GM11168 (cell line): ENCODE results near the gene TPCN1.

Source experiments
- in situ Hi-C: fragments of 300-500 bp; cut with MboI; formaldehyde crosslinking; loops from one replicate; pipeline ENCODE4 v1.12.0; 2022; ENCODE audit warnings: low sequenced_read_pairs; ENCODE audit not compliant: unreplicated experiment

Gene TPCN1

GRCh38 chr12:113298861-113299545 lies 77.7 kb downstream of the TPCN1 start:
- in situ Hi-C loops: no loop called here

GRCh38 chr12:113299619-113300237 lies 78.5 kb downstream of the TPCN1 start:
- in situ Hi-C loops: no loop called here

DNA sequence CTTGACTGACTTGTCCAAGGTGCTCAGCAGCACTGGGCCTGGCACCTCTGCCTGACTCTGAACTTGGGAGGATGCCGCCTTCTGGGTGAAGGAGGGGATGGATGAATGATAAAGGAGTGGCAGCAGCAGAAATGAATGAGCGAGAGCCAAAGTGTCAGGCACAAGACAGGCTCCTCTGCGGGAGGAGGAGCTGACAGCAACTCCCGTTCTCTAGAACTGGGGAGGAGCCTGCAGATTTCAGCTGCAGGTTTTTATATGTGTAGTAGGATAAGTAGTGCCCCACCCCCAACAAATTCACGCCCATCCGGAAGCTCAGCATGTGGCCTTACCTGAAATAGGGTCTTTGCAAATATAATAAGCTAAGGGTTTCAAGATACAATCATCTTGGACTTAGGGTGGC lies 80.5 kb downstream of the TPCN1 start:
- in situ Hi-C loops: no loop called here

GRCh38 chr12:113302466-113302865 lies 81.2 kb downstream of the TPCN1 start:
- in situ Hi-C loops: no loop called here

DNA sequence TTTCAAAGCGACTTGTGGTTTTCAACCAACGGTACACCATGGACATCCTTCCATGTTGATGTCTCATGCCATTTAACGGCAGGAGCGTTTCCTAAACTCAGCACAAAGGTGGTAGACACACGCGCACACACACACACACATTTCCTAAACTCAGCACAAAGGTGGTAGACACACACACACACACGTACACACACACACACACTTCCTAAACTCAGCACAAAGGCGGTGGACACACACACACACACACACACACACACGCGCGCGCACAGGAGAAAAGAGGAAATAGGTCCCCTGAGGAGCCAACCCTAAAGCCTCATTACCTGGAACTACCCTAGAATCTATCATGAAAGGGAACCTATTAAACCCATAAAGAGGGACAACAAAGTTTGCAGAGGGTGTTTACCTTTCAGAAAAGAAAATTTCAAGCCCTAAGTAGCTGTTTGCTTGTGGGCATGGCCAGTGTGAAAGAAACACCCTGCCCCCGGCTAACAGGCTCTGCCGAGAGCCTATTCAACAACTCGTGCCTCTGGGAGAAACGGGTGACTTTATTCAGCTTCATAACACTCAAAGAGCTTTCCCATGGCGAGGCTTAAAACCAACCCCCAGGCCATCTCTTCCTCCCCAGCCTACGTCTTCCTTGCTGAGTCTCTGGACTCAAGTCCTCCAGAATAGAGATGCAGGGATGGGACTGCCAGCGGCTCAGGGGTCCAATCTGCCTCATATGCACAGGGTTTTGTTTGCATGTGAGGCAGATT lies 81.8 kb downstream of the TPCN1 start:
- in situ Hi-C loops: no loop called here

GRCh38 chr12:113305281-113305856 lies 84.1 kb downstream of the TPCN1 start:
- in situ Hi-C loops: no loop called here

DNA sequence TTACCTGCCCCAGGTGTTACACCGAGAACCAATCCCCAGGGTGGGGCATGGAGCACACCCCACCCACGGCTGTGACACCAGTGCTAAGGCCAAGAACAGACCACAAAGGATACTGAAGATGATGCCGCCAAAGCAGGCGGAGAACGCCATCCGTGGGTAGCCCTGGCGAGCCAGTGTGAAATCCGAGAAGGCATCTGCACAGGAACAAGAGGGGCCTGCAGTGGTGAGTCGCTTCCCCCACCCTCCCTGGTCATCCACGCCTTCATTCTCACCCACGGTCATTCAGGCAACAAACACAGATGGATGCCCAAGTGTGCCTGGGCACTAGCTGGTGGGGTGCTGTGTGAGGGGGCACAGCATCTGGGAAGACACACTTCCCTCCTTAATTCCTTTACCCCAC lies 85.1 kb downstream of the TPCN1 start:
- in situ Hi-C loops: no loop called here

DNA sequence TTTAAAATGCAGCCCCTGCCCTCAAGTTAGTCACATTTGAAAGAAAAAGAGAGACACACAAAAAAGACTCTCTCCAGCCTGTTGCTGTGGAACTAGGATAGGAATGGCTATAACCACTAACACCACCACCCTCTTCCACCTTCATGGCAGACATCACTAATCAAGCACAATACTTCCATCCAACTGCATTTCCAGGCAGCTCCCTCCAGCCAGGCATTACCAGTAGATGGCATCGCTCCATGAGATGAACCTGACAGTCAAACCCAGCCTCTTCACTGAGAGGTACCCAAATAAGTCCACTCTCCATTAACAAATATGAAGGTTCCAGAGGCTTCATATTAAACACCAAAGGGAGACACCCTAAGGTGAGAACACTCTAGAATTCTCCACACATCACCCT lies 89.2 kb downstream of the TPCN1 start:
- in situ Hi-C loops: loop anchor here (10.0 kb wide), 1 partner anchor 104 kb away; no protein-coding TSS in a partner anchor

DNA sequence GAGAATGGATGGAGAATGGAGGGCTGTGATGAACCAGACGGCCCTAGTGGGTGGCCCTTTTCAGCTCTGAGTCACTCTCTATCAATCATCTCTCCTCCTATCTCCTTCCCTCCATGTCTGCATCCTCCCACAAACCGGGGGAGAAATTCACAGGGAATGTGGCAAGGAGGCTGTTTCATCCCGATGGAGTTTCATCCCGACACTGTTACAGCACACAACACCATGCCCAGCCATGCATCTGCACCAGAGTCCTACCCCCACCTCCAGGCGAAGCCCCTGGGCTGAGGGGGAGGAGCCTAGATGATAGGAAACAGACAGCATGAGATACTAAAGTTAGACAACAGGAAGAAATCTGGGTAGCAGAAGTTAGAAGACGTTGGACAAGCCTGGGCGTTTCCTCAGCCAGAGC lies 92.9 kb downstream of the TPCN1 start:
- in situ Hi-C loops: loop anchor here (10.0 kb wide), 1 partner anchor 101 kb away; no protein-coding TSS in a partner anchor

DNA sequence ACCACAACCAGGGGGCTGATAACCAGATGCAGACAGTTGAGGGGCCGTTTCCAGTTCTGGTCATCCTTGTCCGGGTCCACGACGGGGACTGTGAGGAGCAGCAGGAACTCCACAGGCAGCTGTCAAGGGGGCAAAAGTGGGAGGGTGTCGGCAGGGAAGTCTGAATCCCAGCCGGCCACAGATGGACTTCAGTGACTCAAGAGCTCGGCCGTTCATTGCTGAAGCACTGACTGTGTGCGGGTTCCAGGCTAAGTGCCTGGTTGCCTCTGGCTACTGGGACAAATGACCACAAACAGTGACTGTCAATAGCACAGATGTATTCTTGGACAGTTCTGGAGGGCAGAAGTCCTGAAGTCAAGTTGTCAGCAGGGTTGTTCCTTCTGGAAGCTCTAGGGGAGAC lies 94.1 kb downstream of the TPCN1 start:
- in situ Hi-C loops: loop anchor here (10.0 kb wide), 1 partner anchor 99 kb away; no protein-coding TSS in a partner anchor

GRCh38 chr12:113316155-113316554 lies 94.9 kb downstream of the TPCN1 start:
- in situ Hi-C loops: loop anchor here (10.0 kb wide), 1 partner anchor 99 kb away; no protein-coding TSS in a partner anchor

DNA sequence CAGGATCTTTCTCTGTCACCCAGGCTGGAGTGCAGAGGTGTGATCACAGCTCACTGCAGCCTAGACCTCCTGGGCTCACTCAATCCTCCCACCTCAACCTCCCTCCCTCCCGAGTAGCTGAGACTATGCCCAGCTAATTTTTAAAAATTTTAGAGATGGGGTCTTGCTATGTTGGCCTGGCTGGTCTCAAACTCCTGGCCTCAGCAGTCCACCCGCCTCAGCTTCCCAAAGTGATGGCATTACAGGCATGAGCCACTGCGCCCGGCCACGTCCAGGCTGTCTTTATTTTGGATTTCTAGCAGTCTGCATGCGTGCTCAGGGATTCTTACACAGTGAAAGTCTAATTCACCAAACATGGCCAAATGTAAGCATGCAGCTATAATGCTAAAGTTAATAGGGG lies 95.9 kb downstream of the TPCN1 start:
- in situ Hi-C loops: loop anchor here (10.0 kb wide), 1 partner anchor 98 kb away; no protein-coding TSS in a partner anchor

DNA sequence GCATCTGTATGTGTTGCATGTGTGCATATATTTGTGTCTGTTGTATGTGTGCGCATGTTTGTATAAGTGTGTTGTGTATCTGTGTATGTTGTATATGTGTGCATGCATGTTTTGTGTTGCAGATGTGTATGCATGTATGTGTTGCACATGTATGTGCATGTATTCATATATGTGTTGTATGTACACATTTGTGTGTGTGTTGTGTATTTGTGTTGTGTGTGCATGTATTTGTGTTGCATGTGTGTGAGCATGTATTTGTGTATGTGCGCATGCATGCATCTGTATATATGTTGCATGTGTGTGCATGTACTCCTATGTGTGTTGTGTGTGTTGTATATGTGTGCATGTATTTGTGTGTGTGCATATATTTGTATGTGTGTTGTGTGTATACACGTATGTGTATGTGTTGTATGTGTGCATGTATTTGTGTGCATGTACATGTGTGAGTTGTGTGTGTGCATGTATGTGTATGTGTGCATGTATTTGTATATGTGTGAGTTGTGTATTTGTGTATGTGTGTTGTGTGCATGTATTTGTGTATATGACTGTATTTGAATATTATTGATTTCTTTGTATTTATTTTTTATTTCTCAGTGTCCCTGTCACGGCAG lies 96.9 kb downstream of the TPCN1 start:
- in situ Hi-C loops: loop anchor here (10.0 kb wide), 1 partner anchor 97 kb away; no protein-coding TSS in a partner anchor

GRCh38 chr12:113318900-113319628 lies 97.8 kb downstream of the TPCN1 start:
- in situ Hi-C loops: loop anchor here (10.0 kb wide), 1 partner anchor 96 kb away; no protein-coding TSS in a partner anchor

- in situ Hi-C loops: no loop called here
Measured at GRCh38 chr12:113320401-113320800, 99.1 kb downstream of the TPCN1 start.

GRCh38 chr12:113322343-113322742 lies 101.1 kb downstream of the TPCN1 start:
- in situ Hi-C loops: no loop called here

DNA sequence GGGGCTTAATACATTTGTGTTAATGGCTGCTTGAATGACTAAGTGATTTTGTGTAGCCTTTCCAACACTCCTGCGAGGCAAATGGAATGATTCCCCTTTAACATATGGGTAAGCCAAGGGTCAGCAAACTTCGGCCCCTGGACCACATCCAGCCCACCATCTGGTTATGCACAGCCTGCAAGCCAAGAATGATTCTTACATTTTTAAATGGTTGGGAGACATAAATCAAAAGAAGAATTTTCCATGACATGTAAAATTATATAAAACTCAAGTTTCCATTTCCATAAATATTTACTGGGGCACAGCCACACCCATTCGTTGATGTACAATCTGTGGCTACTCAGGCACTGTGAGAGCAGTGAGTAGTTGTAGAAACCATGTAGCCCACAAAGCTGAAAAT lies 104.7 kb downstream of the TPCN1 start:
- in situ Hi-C loops: no loop called here

- in situ Hi-C loops: no loop called here
Measured at GRCh38 chr12:113326775-113327395, 105.6 kb downstream of the TPCN1 start.

GRCh38 chr12:113328368-113328889 lies 107.2 kb downstream of the TPCN1 start:
- in situ Hi-C loops: no loop called here
